Measurements from ENCODE around the gene IER5. TPM values are rescaled to one million over a fixed set of nuclear protein-coding genes. Genes with fewer than 3 reads are reported as not detected.

The IER5 gene
- total and polyA plus RNA-seq, 2 of the 13 experiments (the other 11 are each of a cell fraction or from before 2014, with no cell fraction given): 2.5 to 3.5 TPM

GRCh38 chr1:181088079-181089016 is at the start of gene IER5 (continued):
- TF ChIP-seq SP2 (CRISPR knock-in tag; IDR thresholded peaks at IDR 0.05): peak; percentile 78
- peak; percentile 94 for TF ChIP-seq ZNF800 (CRISPR knock-in tag; IDR thresholded peaks at IDR 0.05)
- TF ChIP-seq ZBTB38 (CRISPR knock-in tag; IDR thresholded peaks at IDR 0.05): peak; percentile 61
- no peak for TF ChIP-seq REXO4 (CRISPR knock-in tag; IDR thresholded peaks at IDR 0.05; ENCODE audit: borderline replicate concordance)
- no peak for TF ChIP-seq ZNF549 (CRISPR knock-in tag; IDR thresholded peaks at IDR 0.05)
- peak; percentile 71; the same call in 1 of the 2 replicates for TF ChIP-seq CCDC6 (CRISPR knock-in tag; IDR thresholded peaks at IDR 0.05)
- peak; percentile 91 for TF ChIP-seq SAP130 (CRISPR knock-in tag; IDR thresholded peaks at IDR 0.05; ENCODE audit: low read depth)
- peak; percentile 91 for TF ChIP-seq SP4 (CRISPR knock-in tag; IDR thresholded peaks at IDR 0.05)
- 0 out of 2 replicates have a peak, but pooled peaks have one; percentile 23 for TF ChIP-seq KAT7 (CRISPR knock-in tag; IDR thresholded peaks at IDR 0.05; ENCODE audit: borderline replicate concordance)
- TF ChIP-seq YEATS2 (CRISPR knock-in tag; IDR thresholded peaks at IDR 0.05; ENCODE audit: borderline replicate concordance): peak; percentile 63; the same call in 1 of the 2 replicates
- TF ChIP-seq BCL3 (CRISPR knock-in tag; IDR thresholded peaks at IDR 0.05): peak; percentile 90; the same call in 1 of the 2 replicates
- TF ChIP-seq ZNF430 (CRISPR knock-in tag; IDR thresholded peaks at IDR 0.05): 0 out of 2 replicates have a peak, but pooled peaks have one; percentile 50
- TF ChIP-seq HDAC1 (CRISPR knock-in tag; IDR thresholded peaks at IDR 0.05): peak; percentile 82
- peak; percentile 71; the same call in 1 of the 2 replicates for TF ChIP-seq ZHX1 (CRISPR knock-in tag; IDR thresholded peaks at IDR 0.05; ENCODE audit: low read depth)
- peak; percentile 87 for TF ChIP-seq ZNF256 (CRISPR knock-in tag; conservative IDR thresholded peaks at IDR 0.05)
- TF ChIP-seq XRCC5 (optimal IDR thresholded peaks at IDR 0.05; ENCODE audit: low read length): no peak
- peak; percentile 87; the same call in 1 of the 2 replicates for TF ChIP-seq ZNF761 (CRISPR knock-in tag; conservative IDR thresholded peaks at IDR 0.05)
- peak; percentile 36; the same call in 1 of the 2 replicates for TF ChIP-seq ELF1 (CRISPR knock-in tag; IDR thresholded peaks at IDR 0.05)
- 0 out of 2 replicates have a peak, but pooled peaks have one; percentile 44 for TF ChIP-seq STAT5B (CRISPR knock-in tag; IDR thresholded peaks at IDR 0.05)
